ENCODE measurements around the gene DNAJC27.

DNAJC27 gene

GRCh38 chr2:24903161-24904103, 68.3 kb downstream of the DNAJC27 start:
- DNase-seq: no peak

GRCh38 chr2:24899361-24899910, 72.3 kb downstream of the DNAJC27 start:
- DNase-seq: no peak

GRCh38 chr2:24898122-24899109, 73.3 kb downstream of the DNAJC27 start:
- DNase-seq: no peak

GRCh38 chr2:24894750-24895149, 77.0 kb downstream of the DNAJC27 start:
- DNase-seq: no peak

- no peak for DNase-seq
Measured at GRCh38 chr2:24893934-24894333, 77.8 kb downstream of the DNAJC27 start.

Data from amniotic stem cell (primary cell).